GM12878 (cell line): ENCODE data around the gene ALOX12B. TPM values are rescaled to one million over a fixed set of nuclear protein-coding genes. Genes with fewer than 3 reads are reported as not detected.

Experiments used
- ATAC-seq: fragments of 200-7000 bp; cut with Tn5 transposase; 3 replicates; pipeline ENCODE4 v1.9.1; 2020; ENCODE audit warnings: mild to moderate bottlenecking, moderate library complexity
- BruUV-seq: library from RNA; stranded (reverse); fragments of 400-500 nt; replicated peaks from 2 replicates; lab custom pipeline; 2021; lab: Mats Ljungman, UMichigan
- CTCF ChIA-PET: fragments of 300-600 bp; sonication (Branson Sonifier 250); formaldehyde crosslinking; extraction: SDS; loops from one replicate; lab custom pipeline; 2021; ENCODE audit warnings: inconsistent platforms; lab: Yijun Ruan, JAX
- POLR2A ChIA-PET: fragments of 350-600 bp; formaldehyde crosslinking; extraction: SDS; loops from one replicate; lab custom pipeline; 2021; ENCODE audit warnings: inconsistent platforms; lab: Charles Lee
- RAD21 ChIA-PET: fragments of 300-600 bp; sonication (Branson Sonifier 250); formaldehyde crosslinking; loops from one replicate; lab custom pipeline; 2023; ENCODE audit warnings: antibody characterized with exemption; ENCODE audit not compliant: unreplicated experiment; lab: Charles Lee
- SMC1A ChIA-PET: fragments of 300-600 bp; sonication (Branson Sonifier 250); formaldehyde crosslinking; loops from one replicate; lab custom pipeline; 2023; ENCODE audit not compliant: unreplicated experiment, uncharacterized antibody; lab: Charles Lee
- DNase-seq: peaks from one replicate; pipeline ENCODE4 v3.0.0-alpha.2; 2011; ENCODE audit warnings: low read depth, low spot score
- FAIRE-seq: peaks from 3 replicates; lab custom pipeline; 2011; peaks lifted over from hg19 to GRCh38; lab: Jason Lieb, UNC
- H2AFZ ChIP-seq: 2 replicates; pipeline ENCODE4 v1.6.0; 2011; ENCODE audit warnings: low read depth, low read length, control low read depth; ENCODE audit not compliant: control insufficient read depth
- H3K27ac ChIP-seq: 2 replicates; pipeline ENCODE4 v1.5.1; 2011; ENCODE audit warnings: control low read depth; ENCODE audit not compliant: control insufficient read depth, insufficient read depth
- H3K27me3 ChIP-seq, 2 experiments: replicated peaks in 1 of 2; 2 replicates each; pipeline versions ENCODE4 v1.6.0 to v1.6.1; 2011; ENCODE audit warnings: low read length in 1 of 2; ENCODE audit not compliant: control insufficient read depth in 2 of 2, insufficient read depth in 2 of 2
- H3K36me3 ChIP-seq, 2 experiments: 2 replicates each; pipeline ENCODE4 v1.5.1; 2011; ENCODE audit warnings: low read length in 1 of 2; ENCODE audit not compliant: control insufficient read depth in 2 of 2, insufficient read depth in 2 of 2
- H3K4me1 ChIP-seq: 2 replicates; pipeline ENCODE4 v1.6.1; 2011; ENCODE audit warnings: mild to moderate bottlenecking, low read length, moderate library complexity, mixed read lengths; ENCODE audit not compliant: control insufficient read depth, insufficient read depth
- H3K4me2 ChIP-seq: 2 replicates; pipeline ENCODE4 v1.6.0; 2011; ENCODE audit warnings: control low read depth; ENCODE audit not compliant: control insufficient read depth, insufficient read depth
- H3K4me3 ChIP-seq: fragments of 200-600 bp; sonication (generic); 2 replicates; pipeline ENCODE4 v1.5.1; 2016
- H3K79me2 ChIP-seq: 2 replicates; pipeline ENCODE4 v1.6.0; 2011; ENCODE audit warnings: low read length; ENCODE audit not compliant: control insufficient read depth, insufficient read depth
- H3K9ac ChIP-seq: 2 replicates; pipeline ENCODE4 v1.8.0; 2011; ENCODE audit warnings: low read length, control low read depth, mixed read lengths; ENCODE audit not compliant: control insufficient read depth, insufficient read depth
- H3K9me3 ChIP-seq: replicated peaks from 3 replicates; pipeline ENCODE4 v1.5.1; 2011; ENCODE audit warnings: mild to moderate bottlenecking, low read length; ENCODE audit not compliant: control insufficient read depth, insufficient read depth
- H4K20me1 ChIP-seq: 2 replicates; pipeline ENCODE4 v1.6.0; 2011; ENCODE audit not compliant: control insufficient read depth, insufficient read depth
- ELK1 ChIP-seq: IDR thresholded peaks from 2 replicates; pipeline ENCODE4 v1.6.1; 2012; ENCODE audit warnings: low read depth, low read length, improper control_type of control experiment
- NRF1 ChIP-seq: conservative IDR thresholded peaks from 2 replicates; pipeline ENCODE4 v1.6.1; 2011; ENCODE audit warnings: mild to moderate bottlenecking, low read depth, low read length, improper control_type of control experiment
- PAX8 ChIP-seq: fragments of 450-650 bp; IDR thresholded peaks from 2 replicates; pipeline ENCODE4 v1.6.1; 2017; ENCODE audit warnings: mild to moderate bottlenecking, moderate library complexity
- RAD51 ChIP-seq: fragments of 450-650 bp; IDR thresholded peaks from 2 replicates; pipeline ENCODE4 v1.6.1; 2016; ENCODE audit warnings: moderate library complexity, mild to moderate bottlenecking, inconsistent platforms
- TCF3 ChIP-seq: IDR thresholded peaks from 2 replicates; pipeline ENCODE4 v1.6.1; 2012; ENCODE audit warnings: low read depth, mild to moderate bottlenecking, low read length, borderline replicate concordance; ENCODE audit not compliant: insufficient read depth
- WGBS: methylation state at CpG from one replicate; pipeline ENCODE4 v1.1.6; 2016; ENCODE audit warnings: low lambda C conversion rate; ENCODE audit not compliant: insufficient replicate concordance, insufficient coverage; ENCODE audit errors: missing lambda C conversion rate; 5-methylcytosine and 5-hydroxymethylcytosine counted together
- in situ Hi-C: fragments of 300-500 bp; cut with MboI; formaldehyde crosslinking; loops from 9 replicates; pipeline ENCODE4 v1.14.3; 2018; ENCODE audit warnings: mixed read lengths
- intact Hi-C: fragments of 100-400 bp; cut with micrococcal nuclease; formaldehyde crosslinking; loops from one replicate; pipeline ENCODE4 v1.14.2; 2022; ENCODE audit not compliant: unreplicated experiment
- polyA plus RNA-seq, 11 experiments: library from polyadenylated mRNA; depleted of rRNA in 4 of 11; unstranded in 6 of 11; stranded (reverse) in 5 of 11; fragments of >200 nt; fragmentation: Nextera tagmentation in 4 of 11; fragmentation: Illumina TruSeq in 1 of 11; extraction: Ambion mirVana in 4 of 11; extraction: Trizol in 1 of 11; gene quantifications; 1 replicate in 1 of 11; 2 replicates in 10 of 11; pipeline versions ENCODE4 v1.2.1 to v1.2.3, GENCODE V29; 2011 to 2016; ENCODE audit warnings: inconsistent platforms in 2 of 11, missing spikeins in 2 of 11, low read depth in 1 of 11
- total RNA-seq, 4 experiments: library from RNA; depleted of rRNA in 3 of 4; stranded (reverse); fragments of >200 nt in 3 of 4; fragmentation: Illumina TruSeq in 1 of 4; extraction: Trizol in 1 of 4; gene quantifications; 2 replicates each; pipeline versions ENCODE4 v1.2.1 to v1.2.3, GENCODE V29; 2013 to 2021

ALOX12B gene
- total and polyA plus RNA-seq, 10 of the 15 experiments (the other 5 are each of a cell fraction or from before 2014, with no cell fraction given): 0.17 to 0.54 TPM; not detected in 8

GRCh38 chr17:8039611-8040168 is 47.8 kb downstream of the ALOX12B start:
- no peak overlapping the region for H3K27ac ChIP-seq
- SMC1A ChIA-PET: interaction anchor here (1.3 to 1.5 kb wide), 2 partner anchors 9 to 17 kb away, joined by 3 read pairs; no protein-coding TSS in a partner anchor
- no peaks in the 10 kb centered on the region for H3K36me3 ChIP-seq
- H4K20me1 ChIP-seq: no peaks in the 10 kb centered on the region
- POLR2A ChIA-PET: interaction anchor here (0.6 kb wide), 1 partner anchor 273 kb away, joined by 4 read pairs; no protein-coding TSS in a partner anchor
- H3K27me3 ChIP-seq: no peaks in the 10 kb centered on the region; a peak in 2 of 4 replicates
- H2AFZ ChIP-seq: no peak overlapping the region
- DNase-seq: no peak
- no peak for FAIRE-seq
- no TSS peak for BruUV-seq
- no peaks in the 10 kb centered on the region for H3K9me3 ChIP-seq
- CTCF ChIA-PET: interaction anchor here (1.0 to 6.7 kb wide), 3 partner anchors 22 to 183 kb away, joined by 3 to 77 read pairs (median 39); partner anchors contain the start of gene NAA38
- in situ Hi-C loops: loop anchor here (5.0 kb wide), 1 partner anchor 127 kb away; no protein-coding TSS in a partner anchor
- RAD21 ChIA-PET: interaction anchor here (3.0 kb wide), 1 partner anchor 21 kb away, joined by 15 read pairs; no protein-coding TSS in a partner anchor
- H3K4me2 ChIP-seq: no peak overlapping the region
- TF ChIP-seq NRF1 (no peak), ELK1 (no peak), PAX8 (no peak), TCF3 (no peak), RAD51 (no peak)
- no peaks in the 10 kb centered on the region for H3K4me1 ChIP-seq
- H3K9ac ChIP-seq: no peak overlapping the region
- no peak overlapping the region for H3K4me3 ChIP-seq
- WGBS: 11% methylated on average over 9 of the region's 11 CpGs
- H3K79me2 ChIP-seq: no peaks in the 10 kb centered on the region
- no peak for ATAC-seq
- intact Hi-C loops: loop anchor here (2.0 to 5.0 kb wide), 3 partner anchors 127 to 297 kb away; no protein-coding TSS in a partner anchor
